K562 (cell line): Measurements from ENCODE around the gene TMEM170A. TPM values are rescaled to one million over a fixed set of nuclear protein-coding genes. Genes with fewer than 3 reads are reported as not detected.

ENCODE experiments used
- CBFB ChIP-seq: sonication (generic); formaldehyde crosslinking; IDR thresholded peaks from 2 replicates; pipeline ENCODE4 v1.4.0; 2020; ENCODE audit warnings: mild to moderate bottlenecking, missing genetic modification reagents
- DMBX1 ChIP-seq: fragments of 250-450 bp; sonication (Bioruptor Pico); IDR thresholded peaks from 2 replicates; pipeline ENCODE4 v1.8.0; 2022; ENCODE audit warnings: inconsistent platforms, mild to moderate bottlenecking, moderate library complexity, borderline replicate concordance
- DNMT1 ChIP-seq: fragments of 450-650 bp; IDR thresholded peaks from 2 replicates; pipeline ENCODE4 v1.6.1; 2016; ENCODE audit warnings: antibody characterized with exemption, mild to moderate bottlenecking
- EGR1 ChIP-seq: fragments of 450-650 bp; conservative IDR thresholded peaks from 2 replicates; pipeline ENCODE4 v1.6.1; 2017; ENCODE audit warnings: mild to moderate bottlenecking
- MGA ChIP-seq: fragments of 450-650 bp; IDR thresholded peaks from 2 replicates; pipeline ENCODE4 v1.6.1; 2016; ENCODE audit warnings: mild to moderate bottlenecking, moderate library complexity
- SMARCA4 ChIP-seq: fragments of 450-650 bp; IDR thresholded peaks from 2 replicates; pipeline ENCODE4 v1.6.1; 2016
- SNIP1 ChIP-seq: fragments of 450-650 bp; IDR thresholded peaks from 2 replicates; pipeline ENCODE4 v1.7.1; 2017; ENCODE audit warnings: low read depth, mild to moderate bottlenecking
- TAF15 ChIP-seq: fragments of 200-400 bp; formaldehyde crosslinking; IDR thresholded peaks from 2 replicates; pipeline ENCODE4 v1.6.1; 2017; ENCODE audit warnings: mild to moderate bottlenecking, low read depth, low read length, moderate library complexity
- TAF9B ChIP-seq: fragments of 450-650 bp; IDR thresholded peaks from 2 replicates; pipeline ENCODE4 v1.6.1; 2018; ENCODE audit warnings: mild to moderate bottlenecking; ENCODE audit not compliant: partially characterized antibody
- ZNF212 ChIP-seq: fragments of 450-650 bp; formaldehyde crosslinking; IDR thresholded peaks from 2 replicates; pipeline ENCODE4 v1.4.0; 2020; ENCODE audit warnings: mild to moderate bottlenecking
- ZNF41 ChIP-seq: fragments of 250-450 bp; sonication (Bioruptor Pico); conservative IDR thresholded peaks from 2 replicates; pipeline ENCODE4 v1.4.0; 2020; ENCODE audit warnings: mild to moderate bottlenecking
- ZNF551 ChIP-seq: fragments of 250-450 bp; sonication (Bioruptor Pico); IDR thresholded peaks from 2 replicates; pipeline ENCODE4 v1.5.0; 2021; ENCODE audit warnings: mild to moderate bottlenecking, moderate library complexity
- polyA plus RNA-seq, 8 experiments: library from polyadenylated mRNA; depleted of rRNA in 4 of 8; stranded (reverse) in 5 of 8; unstranded in 3 of 8; fragments of >200 nt; fragmentation: Nextera tagmentation in 2 of 8; fragmentation: Illumina TruSeq in 1 of 8; extraction: Ambion mirVana in 2 of 8; extraction: Trizol in 1 of 8; gene quantifications; 2 replicates each; pipeline versions ENCODE4 v1.2.1 to v1.2.3, GENCODE V29; 2011 to 2014; ENCODE audit warnings: inconsistent platforms in 1 of 8, missing spikeins in 1 of 8
- total RNA-seq, 7 experiments: library from RNA; depleted of rRNA in 6 of 7; stranded (reverse); fragments of >200 nt in 6 of 7; fragmentation: Illumina TruSeq in 2 of 7; extraction: Trizol in 2 of 7; gene quantifications; 2 replicates each; pipeline versions ENCODE4 v1.2.1 to v1.2.3, GENCODE V29; 2011 to 2021; ENCODE audit warnings: low replicate concordance in 1 of 7
- TF ChIP-seq, protein P1 (sequence below): sonication (generic); formaldehyde crosslinking; IDR thresholded peaks from 2 replicates; pipeline ENCODE4 v1.9.0; 2022; ENCODE audit warnings: mild to moderate bottlenecking, missing genetic modification reagents
- TF ChIP-seq, protein P2 (sequence below), 2 experiments: fragments of 450-650 bp in 1 of 2; sonication (generic) in 1 of 2; formaldehyde crosslinking; conservative IDR thresholded peaks; 2 replicates each; pipeline versions ENCODE4 v1.4.0 to v1.8.1; 2020 to 2022; ENCODE audit warnings: mild to moderate bottlenecking in 1 of 2, missing genetic modification reagents in 1 of 2

Gene TMEM170A
- total and polyA plus RNA-seq, 9 of the 15 experiments (the other 6 are each of a cell fraction or from before 2014, with no cell fraction given) = 6.1 to 30.2 (median 15.0) TPM

- TF ChIP-seq MGA = peak; percentile 99
- TF ChIP-seq ZNF551 = no peak
- no peak for TF ChIP-seq TAF15
- TF ChIP-seq, protein P1, sequence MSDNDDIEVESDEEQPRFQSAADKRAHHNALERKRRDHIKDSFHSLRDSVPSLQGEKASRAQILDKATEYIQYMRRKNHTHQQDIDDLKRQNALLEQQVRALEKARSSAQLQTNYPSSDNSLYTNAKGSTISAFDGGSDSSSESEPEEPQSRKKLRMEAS (CRISPR knock-in tag) = peak; percentile 99
- TF ChIP-seq ZNF212 (CRISPR knock-in tag) = no peak
- no peak for TF ChIP-seq DMBX1 (CRISPR knock-in tag)
- no peak for TF ChIP-seq ZNF41 (CRISPR knock-in tag)
- TF ChIP-seq EGR1 = peak; percentile 82
- no peak for TF ChIP-seq DNMT1
- no peak; the same call in 1 of the 2 replicates for TF ChIP-seq CBFB (CRISPR knock-in tag)
- TF ChIP-seq TAF9B = no peak
- no peak for TF ChIP-seq SMARCA4
- no peak for TF ChIP-seq SNIP1
- TF ChIP-seq, protein P2, sequence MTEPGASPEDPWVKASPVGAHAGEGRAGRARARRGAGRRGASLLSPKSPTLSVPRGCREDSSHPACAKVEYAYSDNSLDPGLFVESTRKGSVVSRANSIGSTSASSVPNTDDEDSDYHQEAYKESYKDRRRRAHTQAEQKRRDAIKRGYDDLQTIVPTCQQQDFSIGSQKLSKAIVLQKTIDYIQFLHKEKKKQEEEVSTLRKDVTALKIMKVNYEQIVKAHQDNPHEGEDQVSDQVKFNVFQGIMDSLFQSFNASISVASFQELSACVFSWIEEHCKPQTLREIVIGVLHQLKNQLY (CRISPR knock-in tag; conservative IDR thresholded peaks at IDR 0.05) = 0 out of 4 replicates have a peak, but pooled peaks of 1 of the 2 experiments have one; percentile 84
Measured at GRCh38 chr16:75432828-75433731, 31.4 kb downstream of the TMEM170A start, which contains the start of gene CFDP1 (continued).
